Measurements from ENCODE around the gene TRIM62.

The TRIM62 gene

DNA sequence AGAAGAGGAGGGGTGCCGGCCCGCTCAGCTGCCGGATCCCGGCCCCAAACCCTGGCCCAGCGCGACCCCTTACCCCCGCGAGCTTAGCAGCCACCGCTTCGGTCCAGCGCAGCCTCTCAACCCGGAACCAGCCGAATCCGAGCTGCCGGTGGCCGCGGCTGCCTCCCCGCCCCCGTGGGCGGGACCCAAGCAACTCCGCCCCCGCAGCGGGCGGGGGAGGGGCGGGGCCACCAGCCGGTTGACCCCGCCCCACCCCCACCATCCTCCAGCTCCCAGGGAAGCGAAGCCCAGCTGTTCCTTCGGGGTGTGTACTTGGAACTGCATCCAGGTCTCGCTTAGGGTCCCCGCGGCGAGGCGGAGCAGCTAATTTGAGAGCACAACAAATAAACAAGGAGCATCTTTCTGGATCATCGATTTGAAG is at the start of gene TRIM62:
Gene TRIM62 (minus strand): TSS at position 123 of the 421 bp plus-strand sequence. CDS start 611 bp downstream, outside the sequence.
- peak within 1 kb of the TSS; percentile 29 for H2AFZ ChIP-seq (ENCODE audit: low read depth, low read length, severe bottlenecking)
- H4K20me1 ChIP-seq (ENCODE audit: low read depth, low read length), result 0 out of 2 replicates have a peak, but pooled peaks cover 3% of the 10 kb centered on the region
- no peaks in the 10 kb centered on the region for H3F3A ChIP-seq (ENCODE audit: insufficient read depth)
- H3K4me2 ChIP-seq (ENCODE audit: low read depth, low read length, poor library complexity, severe bottlenecking), result peak within 1 kb of the TSS; percentile 50
- H3K27ac ChIP-seq (ENCODE audit: low read depth, low read length), result peak within 1 kb of the TSS; percentile 13; the same call in 1 of the 2 replicates
- peak within 1 kb of the TSS; percentile 60 for H3K9ac ChIP-seq (ENCODE audit: low read length)
- TF ChIP-seq, protein P1, sequence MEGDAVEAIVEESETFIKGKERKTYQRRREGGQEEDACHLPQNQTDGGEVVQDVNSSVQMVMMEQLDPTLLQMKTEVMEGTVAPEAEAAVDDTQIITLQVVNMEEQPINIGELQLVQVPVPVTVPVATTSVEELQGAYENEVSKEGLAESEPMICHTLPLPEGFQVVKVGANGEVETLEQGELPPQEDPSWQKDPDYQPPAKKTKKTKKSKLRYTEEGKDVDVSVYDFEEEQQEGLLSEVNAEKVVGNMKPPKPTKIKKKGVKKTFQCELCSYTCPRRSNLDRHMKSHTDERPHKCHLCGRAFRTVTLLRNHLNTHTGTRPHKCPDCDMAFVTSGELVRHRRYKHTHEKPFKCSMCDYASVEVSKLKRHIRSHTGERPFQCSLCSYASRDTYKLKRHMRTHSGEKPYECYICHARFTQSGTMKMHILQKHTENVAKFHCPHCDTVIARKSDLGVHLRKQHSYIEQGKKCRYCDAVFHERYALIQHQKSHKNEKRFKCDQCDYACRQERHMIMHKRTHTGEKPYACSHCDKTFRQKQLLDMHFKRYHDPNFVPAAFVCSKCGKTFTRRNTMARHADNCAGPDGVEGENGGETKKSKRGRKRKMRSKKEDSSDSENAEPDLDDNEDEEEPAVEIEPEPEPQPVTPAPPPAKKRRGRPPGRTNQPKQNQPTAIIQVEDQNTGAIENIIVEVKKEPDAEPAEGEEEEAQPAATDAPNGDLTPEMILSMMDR (IDR thresholded peaks at IDR 0.05; ENCODE audit: insufficient read depth, low read length, poor library complexity, severe bottlenecking), result no peak
- no peak for TF ChIP-seq EZH2phosphoT487 (conservative IDR thresholded peaks at IDR 0.05; ENCODE audit: low read length)
- H3K4me3 ChIP-seq (ENCODE audit: insufficient read depth, low read length, poor library complexity, severe bottlenecking), result peak within 1 kb of the TSS; percentile 68
- H3K9me3 ChIP-seq (ENCODE audit: insufficient read depth, low read length), result no peaks in the 10 kb centered on the region
- H3K27me3 ChIP-seq (ENCODE audit: low read length), result no peaks in the 10 kb centered on the region
- no peaks in the 10 kb centered on the region for H3K36me3 ChIP-seq (ENCODE audit: low read length)
- no peaks in the 10 kb centered on the region for H3K79me2 ChIP-seq (ENCODE audit: insufficient read depth, low read length)
- H3K9me2 ChIP-seq (replicated peaks; ENCODE audit: insufficient read depth, low read length), result no peaks in the 10 kb centered on the region

DNA sequence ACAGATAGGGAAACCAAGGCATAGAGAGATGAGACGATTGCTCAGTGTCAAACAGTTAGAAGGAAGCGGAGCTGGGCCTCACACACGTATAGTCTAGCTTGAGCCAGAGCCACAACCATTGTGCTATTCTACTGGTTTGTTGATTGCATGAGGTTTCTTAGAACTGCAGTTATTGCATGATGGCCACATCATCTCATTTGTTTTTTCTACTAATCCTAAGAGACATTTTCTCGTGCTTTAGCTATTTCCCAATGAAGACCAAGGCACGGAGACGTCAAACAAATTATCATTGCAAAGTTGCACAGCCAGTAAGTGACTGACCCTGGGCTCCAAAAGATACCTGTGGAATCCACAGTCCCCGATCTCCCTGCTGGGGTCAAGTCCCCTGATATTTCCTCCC is 49.3 kb upstream of the TRIM62 start:
- TF ChIP-seq EZH2phosphoT487 (conservative IDR thresholded peaks at IDR 0.05; ENCODE audit: low read length), result no peak
- TF ChIP-seq, protein P1 (IDR thresholded peaks at IDR 0.05; ENCODE audit: insufficient read depth, low read length, poor library complexity, severe bottlenecking), result no peak
- H3K27me3 ChIP-seq (ENCODE audit: low read length), result no peaks in the 10 kb centered on the region
- H3F3A ChIP-seq (ENCODE audit: insufficient read depth), result no peaks in the 10 kb centered on the region
- no peak overlapping the region for H3K4me2 ChIP-seq (ENCODE audit: low read depth, low read length, poor library complexity, severe bottlenecking)
- no peak overlapping the region for H3K9ac ChIP-seq (ENCODE audit: low read length)
- no peak overlapping the region for H2AFZ ChIP-seq (ENCODE audit: low read depth, low read length, severe bottlenecking)
- no peaks in the 10 kb centered on the region for H3K9me3 ChIP-seq (ENCODE audit: insufficient read depth, low read length)
- H3K79me2 ChIP-seq (ENCODE audit: insufficient read depth, low read length), result no peaks in the 10 kb centered on the region
- no peak overlapping the region for H3K27ac ChIP-seq (ENCODE audit: low read depth, low read length)
- no peaks in the 10 kb centered on the region for H3K36me3 ChIP-seq (ENCODE audit: low read length)
- H4K20me1 ChIP-seq (ENCODE audit: low read depth, low read length), result no peaks in the 10 kb centered on the region
- no peaks in the 10 kb centered on the region for H3K9me2 ChIP-seq (replicated peaks; ENCODE audit: insufficient read depth, low read length)
- no peak overlapping the region for H3K4me3 ChIP-seq (ENCODE audit: insufficient read depth, low read length, poor library complexity, severe bottlenecking)

DNA sequence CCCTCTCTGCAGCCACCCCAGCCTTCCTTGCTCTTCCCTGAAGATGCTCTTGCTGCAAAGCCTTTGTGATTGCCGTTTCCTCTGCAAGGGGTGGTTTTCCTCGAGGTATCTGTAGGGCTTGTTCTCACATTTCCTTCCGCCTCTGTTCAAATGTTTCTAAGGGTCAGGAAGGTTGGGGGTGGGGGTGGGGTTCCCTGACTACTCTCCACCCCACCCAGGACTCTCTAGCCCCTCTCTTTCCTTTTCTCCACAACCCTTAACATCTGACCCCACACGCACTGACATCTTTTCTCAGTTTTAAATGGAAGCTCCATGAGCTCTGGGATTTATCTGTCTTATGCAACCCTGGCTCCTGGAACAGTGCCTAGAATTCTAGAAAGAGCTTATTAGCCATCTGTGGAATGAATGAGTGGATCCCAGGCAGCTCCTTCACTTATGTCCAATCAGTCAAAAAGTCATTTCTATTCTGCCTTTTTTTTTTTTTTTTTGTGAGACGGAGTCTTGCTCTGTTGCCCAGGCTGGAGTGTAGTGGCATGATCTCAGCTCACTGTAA is 47.2 kb upstream of the TRIM62 start:
- Histone ChIP-seq H3K27me3 (ENCODE audit: low read length) (no peaks in the 10 kb centered on the region; the same call in 1 of the 2 replicates), H3K9me3 (ENCODE audit: insufficient read depth, low read length) (no peaks in the 10 kb centered on the region), H3K27ac (ENCODE audit: low read depth, low read length) (no peak overlapping the region), H4K20me1 (ENCODE audit: low read depth, low read length) (no peaks in the 10 kb centered on the region), H3K79me2 (ENCODE audit: insufficient read depth, low read length) (no peaks in the 10 kb centered on the region), H3K9me2 (replicated peaks; ENCODE audit: insufficient read depth, low read length) (no peaks in the 10 kb centered on the region), H3F3A (ENCODE audit: insufficient read depth) (no peaks in the 10 kb centered on the region), H3K4me3 (ENCODE audit: insufficient read depth, low read length, poor library complexity, severe bottlenecking) (no peak overlapping the region), H3K9ac (ENCODE audit: low read length) (no peak overlapping the region), H3K4me2 (ENCODE audit: low read depth, low read length, poor library complexity, severe bottlenecking) (no peak overlapping the region), H3K36me3 (ENCODE audit: low read length) (0 out of 2 replicates have a peak, but pooled peaks cover 3% of the 10 kb centered on the region), H2AFZ (ENCODE audit: low read depth, low read length, severe bottlenecking) (no peak overlapping the region)
- TF ChIP-seq, protein P1 (IDR thresholded peaks at IDR 0.05; ENCODE audit: insufficient read depth, low read length, poor library complexity, severe bottlenecking), result no peak
